ENCODE data around the gene PPP4R4.

- TF ChIP-seq POLR2A (IDR thresholded peaks at IDR 0.05), result no peak
- no peak for TF ChIP-seq CTCF (IDR thresholded peaks at IDR 0.05)
- TF ChIP-seq POLR2AphosphoS5 (IDR thresholded peaks at IDR 0.05), result no peak
Observed at GRCh38 chr14:94174604-94175010, 485 bp downstream of the PPP4R4 start.
